Measurements from ENCODE around the gene FMNL2.
"Not testable (repeated sequence)": the region's sequence is repeated elsewhere in the genome, so short reads cannot be mapped to it uniquely, and the experiment has no call there.

The FMNL2 gene

DNA sequence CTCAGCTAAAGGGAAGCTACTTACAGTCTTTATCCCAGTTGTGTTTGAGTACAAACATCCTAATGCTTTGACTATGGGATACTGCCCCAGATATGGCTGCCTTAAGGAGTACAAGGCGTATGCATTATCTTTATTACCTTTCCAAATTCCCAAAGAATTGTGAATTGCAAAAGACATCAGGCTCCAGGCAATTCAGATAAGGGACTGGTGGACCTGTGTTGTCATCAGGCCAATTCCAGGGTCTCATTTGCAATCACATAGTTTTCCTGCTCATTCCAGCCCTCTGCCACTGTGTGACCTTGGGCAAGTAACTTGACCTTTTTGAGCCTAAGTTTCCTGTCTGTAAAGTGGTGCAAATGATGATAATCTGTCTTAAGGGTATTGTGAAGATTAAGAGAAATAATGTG lies 137.5 kb downstream of the FMNL2 start:
- no peak for DNase-seq (ENCODE audit: low spot score)

DNA sequence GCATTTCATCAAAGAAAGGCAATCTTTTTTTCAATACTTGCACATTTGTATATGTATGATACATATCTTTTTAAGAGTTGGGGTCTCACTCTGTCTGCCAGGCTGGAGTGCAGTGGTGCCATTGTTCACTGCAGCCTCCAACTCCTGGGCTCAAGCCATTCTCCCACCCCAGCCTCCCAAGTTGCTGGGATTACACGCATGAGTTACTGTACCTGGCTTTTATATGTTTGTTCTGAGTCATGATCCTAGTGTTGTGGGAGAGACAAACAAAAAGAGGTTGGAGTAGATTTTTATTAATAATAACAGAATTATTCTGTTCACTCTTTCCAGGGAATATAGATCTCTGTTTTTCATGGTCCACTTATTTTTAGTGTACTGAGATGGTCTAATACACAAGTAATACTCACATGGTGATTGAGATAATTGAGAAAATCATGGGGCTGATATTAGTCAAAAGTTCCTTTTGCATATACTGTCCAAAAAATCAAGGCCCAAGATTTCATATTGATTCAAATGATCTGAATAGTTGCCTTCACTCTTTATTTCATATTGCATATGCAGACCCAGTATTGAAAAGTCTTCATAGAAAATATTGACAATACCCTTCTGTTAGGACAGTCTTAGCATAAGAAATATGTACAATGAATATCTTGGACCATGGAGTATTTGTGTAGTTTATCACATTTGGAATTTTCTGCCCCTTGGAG lies 138.3 kb downstream of the FMNL2 start:
- DNase-seq (ENCODE audit: low spot score): no peak

DNA sequence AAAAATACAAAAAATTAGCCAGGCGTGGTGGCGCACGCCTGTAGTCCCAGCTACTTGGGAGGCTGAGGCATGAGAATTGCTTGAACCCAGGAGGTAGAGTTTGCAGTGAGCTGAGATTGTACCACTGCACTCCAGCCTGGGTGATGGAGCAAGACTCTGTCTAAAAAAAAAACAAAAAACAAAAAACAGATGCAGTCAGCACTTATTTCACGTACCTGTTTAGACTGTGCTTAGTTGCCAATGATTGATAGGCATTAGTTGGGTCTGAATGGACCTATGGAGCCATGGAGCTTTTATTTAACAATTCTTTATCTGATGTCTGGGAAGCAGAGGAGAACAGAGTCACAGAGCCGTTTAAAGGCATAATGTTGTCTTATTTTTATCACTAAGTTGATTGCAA lies 139.5 kb downstream of the FMNL2 start:
- DNase-seq (ENCODE audit: low spot score): not testable (repeated sequence)

DNA sequence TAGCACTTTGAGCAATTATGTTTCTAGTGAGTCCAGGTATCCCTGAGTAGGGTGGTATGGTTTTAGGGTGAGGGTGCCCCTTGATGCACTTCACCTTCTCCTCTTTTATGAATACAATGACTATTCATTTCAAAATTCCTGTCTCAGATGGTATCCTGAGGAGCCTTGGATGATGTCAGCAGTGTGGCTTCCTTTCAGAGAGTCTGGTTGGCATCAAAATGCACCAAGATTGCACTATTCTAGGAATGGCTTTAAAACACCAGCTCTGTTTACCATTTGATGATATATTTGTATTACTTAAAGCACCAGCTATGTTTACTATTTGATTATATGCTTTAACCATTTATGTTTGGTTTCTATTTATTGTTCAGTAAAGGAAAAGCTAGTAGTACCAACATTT lies 141.0 kb downstream of the FMNL2 start:
- no peak for DNase-seq (ENCODE audit: low spot score)

DNA sequence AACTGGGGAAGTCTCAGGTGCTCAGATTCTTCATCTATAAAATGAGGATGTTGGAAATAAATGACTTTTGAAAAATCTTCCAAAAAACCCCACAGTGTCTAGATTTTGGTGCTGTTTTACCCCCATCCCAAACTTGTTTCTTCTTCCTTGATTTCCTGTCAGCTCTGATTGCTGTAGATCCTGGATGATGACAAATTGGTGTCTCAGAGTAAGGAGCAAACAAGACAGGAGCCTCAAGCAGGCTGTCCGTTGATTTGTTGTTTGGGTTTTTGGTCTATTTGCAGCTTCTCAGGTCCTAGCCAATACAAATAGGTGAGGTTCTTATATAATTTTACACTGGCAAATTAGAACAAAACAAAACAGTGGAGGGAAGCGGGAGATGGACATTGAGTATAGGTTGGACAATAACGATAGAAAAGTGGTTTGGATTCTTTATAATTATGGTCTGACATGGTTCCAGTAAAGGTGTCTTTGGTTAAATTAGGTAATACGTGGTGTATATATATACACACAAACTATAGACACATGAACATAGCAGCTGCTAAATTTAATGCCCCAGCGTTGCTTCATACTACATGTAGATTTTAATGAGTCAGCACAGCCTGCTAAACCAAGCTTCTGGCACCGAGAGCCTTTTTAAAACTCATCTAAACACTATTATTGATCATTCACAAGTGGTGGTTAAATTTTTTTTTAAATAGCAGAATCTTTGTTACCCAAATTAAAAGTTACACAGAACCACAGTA lies 142.5 kb downstream of the FMNL2 start:
- no peak for DNase-seq (ENCODE audit: low spot score)

DNA sequence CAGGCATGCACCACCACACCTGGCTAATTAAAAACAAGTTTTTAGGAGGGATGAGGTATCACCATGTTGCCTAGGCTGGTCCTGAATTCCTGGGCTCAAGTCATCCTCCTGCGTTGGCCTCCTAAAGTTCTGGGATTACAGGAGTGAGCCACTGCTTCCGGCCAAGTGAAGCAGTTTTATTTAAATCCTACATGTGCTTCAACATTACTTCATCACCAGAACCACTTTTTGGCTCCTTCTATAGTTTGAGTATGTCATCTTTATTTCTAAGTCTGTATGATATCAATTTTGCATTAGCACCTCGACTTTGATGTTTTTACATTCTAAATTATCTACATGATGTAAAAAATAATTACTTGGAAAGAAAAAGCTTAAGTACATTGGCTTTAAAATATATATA lies 144.3 kb downstream of the FMNL2 start:
- DNase-seq (ENCODE audit: low spot score): no peak

DNA sequence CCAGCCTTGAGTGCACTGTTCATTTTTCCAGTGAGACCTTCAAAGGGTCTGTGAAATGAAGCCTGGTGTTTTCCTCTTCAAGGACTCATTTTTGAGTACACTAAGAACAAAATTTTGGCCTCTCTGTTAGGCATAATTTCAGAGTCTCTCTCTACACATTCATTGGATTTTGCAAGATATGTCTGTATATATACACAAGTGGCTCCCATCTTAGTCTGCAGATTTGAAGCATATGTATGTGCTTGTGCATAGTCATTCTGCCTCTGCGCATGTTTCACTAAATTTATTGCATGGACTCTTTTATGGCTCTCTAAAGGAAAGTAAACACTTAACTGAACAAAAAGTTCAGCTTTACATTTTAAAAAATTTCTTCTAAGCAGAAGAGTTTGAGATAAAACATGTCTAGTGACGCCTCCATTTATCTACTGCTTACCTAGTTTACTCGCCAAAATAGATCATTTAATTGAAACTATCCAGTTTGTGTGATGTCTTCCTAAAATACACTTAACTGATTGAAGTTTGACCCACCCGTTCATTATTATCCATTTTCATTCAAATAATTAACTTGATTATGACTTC lies 145.9 kb downstream of the FMNL2 start:
- no peak for DNase-seq (ENCODE audit: low spot score)

DNA sequence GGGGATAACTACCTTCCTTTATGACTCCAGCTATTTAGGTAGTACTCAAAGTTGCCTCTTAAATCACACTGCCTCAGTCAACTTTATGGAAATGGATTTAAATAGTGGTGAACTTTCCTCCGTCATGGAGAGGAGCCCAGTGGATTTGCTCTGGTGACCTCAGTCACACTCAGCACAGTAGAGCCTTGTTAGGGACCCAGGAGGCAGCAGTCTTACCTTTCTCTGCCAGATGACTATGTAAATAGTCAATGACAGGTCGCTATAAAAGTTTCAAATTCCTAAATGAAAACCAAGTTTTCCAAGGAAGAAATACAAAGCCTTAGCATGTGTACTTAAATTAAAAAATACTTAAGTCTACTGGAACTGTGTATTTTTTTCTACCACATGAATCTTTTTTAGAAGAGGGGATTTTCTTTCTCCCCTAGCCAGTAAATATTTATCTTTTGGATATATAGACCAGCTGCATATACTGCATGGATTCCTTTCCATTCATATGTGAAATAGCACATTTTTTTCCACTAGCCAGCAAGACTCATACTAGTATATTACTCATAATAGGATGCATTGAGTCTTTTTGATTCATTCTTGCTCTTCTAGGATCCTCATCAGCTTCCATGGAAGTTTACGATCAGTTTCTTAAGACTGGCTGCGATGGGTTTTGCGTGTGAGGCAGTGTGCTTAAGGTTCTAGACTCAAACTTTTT lies 147.1 kb downstream of the FMNL2 start:
- DNase-seq (ENCODE audit: low spot score): no peak

DNA sequence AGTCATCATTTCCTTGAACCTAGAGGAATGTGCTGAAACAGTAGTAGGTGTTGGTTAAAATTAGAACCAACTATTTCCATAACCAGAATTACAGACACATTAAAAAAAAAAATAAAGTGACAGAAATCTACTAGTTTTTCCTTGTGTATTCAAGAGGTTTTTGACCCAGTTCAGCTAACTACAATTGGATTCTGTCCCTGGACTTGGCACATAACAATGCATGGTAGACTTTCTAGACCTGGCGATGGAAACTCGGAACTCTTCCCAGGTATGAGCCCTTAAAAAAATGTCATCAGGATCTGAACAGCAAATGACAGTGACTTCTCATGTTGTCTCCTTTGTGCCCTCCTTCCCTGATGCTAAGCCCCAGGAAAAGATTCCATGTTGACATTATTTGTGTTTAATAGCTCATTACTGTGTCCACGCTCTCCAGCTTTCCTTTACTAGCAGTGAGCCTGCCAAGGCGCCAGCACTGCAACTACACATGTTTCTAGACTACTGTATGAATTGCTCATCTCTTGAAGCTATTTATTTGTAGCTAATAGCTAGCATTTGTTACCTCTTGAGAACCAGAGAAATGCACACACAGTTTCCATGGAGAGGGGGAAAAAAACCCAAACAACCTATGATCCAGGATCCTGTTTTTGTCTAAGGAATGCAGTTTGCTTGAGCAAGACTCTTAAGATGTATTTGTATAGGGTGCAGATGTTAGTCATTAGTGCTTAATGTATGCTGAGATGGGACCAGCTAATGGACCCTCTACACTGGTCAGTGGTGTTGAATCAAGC lies 148.5 kb downstream of the FMNL2 start:
- DNase-seq (ENCODE audit: low spot score): no peak

DNA sequence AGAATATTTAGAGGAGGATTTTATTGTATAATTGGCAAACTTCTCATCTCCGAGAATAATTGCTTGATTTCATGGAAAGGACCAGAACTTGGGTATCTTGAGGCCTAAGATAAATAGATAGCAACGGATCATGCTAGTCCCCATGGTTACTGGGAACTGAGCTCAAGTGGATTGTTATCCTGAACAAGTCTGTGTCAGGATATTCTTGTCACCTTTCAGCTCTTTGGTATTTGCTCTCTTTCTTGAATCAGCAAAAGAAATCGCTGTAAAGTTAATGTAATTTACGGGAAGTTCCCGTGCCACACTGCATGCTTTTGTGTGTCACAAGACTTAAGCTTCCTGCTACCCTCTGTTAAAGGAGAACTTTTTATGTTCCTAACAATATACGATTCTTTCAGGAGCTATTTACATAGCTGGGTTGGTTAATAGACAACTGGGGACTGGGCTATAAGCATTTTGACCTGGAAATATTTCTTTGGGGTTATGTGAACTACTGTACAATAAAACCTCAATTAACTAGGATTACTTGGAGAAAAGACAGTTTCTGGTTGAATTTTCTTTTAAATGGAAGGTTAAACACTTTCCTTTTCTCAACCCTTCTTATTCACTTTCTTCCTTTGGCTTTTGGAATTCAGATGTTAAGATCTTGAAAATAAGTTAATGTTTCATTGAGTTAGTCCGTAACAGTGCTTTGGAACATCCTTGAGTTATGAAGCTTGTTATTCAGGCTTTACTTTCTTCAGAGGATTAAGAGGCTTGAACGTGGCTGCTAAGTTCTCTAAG lies 151.2 kb downstream of the FMNL2 start:
- no peak for DNase-seq (ENCODE audit: low spot score)

DNA sequence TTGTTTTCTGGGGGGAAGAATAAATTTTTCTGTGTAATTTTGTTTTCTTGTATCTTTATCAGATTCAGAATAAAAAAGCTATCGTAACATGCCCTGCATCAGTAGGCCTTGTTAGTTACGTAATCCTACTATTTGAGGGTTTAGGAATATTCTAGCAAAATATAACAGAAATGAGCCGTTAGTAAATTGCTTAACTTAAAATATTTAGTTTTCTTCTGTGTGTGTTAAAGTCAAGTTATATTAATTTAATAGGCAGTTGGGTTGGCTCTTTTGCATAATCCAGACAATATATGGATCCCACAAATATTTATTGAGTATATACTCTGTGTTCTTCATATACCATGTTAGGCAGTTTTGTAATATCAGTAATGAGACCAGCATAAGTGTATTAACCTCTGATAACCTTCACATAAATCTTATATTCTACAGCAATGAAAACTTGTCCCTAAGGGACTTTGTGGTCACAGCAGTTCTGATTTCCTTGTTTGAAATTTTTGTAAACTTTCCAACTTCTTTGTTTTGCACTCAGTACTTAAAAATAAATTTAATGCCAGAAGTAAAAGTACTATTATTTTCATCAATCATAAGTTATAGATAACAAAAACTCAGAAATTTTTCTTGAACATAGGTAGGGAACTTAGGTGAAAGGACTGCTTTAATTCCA lies 151.9 kb downstream of the FMNL2 start:
- no peak for DNase-seq (ENCODE audit: low spot score)

DNA sequence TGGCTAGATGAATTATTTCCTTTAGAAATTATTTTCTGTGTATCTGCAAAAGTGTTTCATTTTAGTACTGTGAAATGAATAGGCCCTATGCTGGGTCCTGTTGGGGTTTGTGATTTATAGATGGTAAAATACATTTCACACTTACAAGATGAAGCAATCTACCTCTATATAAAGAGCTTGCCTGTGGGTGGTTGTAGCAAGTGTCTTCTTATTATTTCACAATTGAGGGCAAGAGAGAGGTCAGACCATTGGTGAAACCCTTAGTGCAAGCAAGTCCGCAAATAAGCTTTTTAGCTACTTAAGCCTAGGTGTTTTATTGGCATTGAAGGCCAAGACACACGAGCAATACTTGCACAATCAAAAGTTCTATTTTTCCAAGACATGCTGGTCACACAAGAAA lies 153.1 kb downstream of the FMNL2 start:
- no peak for DNase-seq (ENCODE audit: low spot score)

DNA sequence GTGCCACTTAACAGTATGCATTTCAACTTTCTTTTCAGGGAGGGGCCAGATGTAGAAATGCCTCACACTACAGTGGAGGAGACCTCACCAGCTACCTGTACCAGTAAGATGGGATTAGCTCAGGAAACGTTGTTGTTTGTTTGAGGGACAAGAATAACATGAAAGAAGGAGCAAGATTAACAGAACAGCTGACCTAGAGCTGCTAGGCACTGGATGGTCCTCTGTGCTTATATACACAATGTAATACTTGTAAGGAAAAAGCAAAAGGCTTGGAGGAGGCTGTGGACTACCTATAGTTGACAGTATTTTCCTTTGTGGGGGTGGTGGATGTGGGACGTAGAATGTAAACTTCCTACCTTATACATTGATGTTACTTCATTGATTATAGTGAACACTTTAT lies 154.4 kb downstream of the FMNL2 start:
- DNase-seq (ENCODE audit: low spot score): no peak

DNA sequence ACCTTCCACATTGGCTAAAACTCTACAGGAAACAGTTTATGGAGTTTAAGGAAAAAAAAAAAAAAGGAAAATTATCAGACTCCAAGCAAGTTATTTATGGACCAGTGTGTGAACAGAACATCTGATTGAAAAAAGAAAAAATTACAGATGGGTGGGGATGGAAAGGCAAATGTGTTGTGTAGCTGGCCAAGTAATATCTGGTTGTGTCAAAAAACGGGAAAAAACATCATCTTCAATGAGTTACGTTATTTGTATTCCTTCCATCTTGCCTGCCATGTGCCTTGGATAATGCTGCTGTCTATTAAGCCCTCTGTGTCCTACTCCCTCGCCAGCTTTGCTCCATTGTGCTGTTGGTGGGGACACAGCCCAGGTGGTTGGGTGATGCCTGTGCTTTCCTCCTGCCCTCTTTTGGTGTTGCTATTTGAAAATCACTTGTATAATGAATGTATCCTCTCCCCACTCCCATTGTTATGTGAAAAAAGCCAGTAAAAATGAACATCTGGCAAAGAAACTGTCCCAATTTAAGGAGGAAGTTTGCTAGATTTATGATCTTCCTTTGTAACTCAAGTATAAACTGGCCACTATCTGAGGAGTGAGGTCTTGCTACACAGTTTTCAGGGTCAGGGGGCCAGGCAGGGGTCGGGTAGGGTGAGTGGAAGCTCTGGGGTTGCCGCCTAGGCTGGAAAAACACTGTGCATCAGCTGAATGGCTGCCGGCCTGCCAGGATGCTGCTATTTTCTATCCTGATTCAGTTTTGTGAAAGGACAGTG lies 155.9 kb downstream of the FMNL2 start:
- no peak for DNase-seq (ENCODE audit: low spot score)

DNA sequence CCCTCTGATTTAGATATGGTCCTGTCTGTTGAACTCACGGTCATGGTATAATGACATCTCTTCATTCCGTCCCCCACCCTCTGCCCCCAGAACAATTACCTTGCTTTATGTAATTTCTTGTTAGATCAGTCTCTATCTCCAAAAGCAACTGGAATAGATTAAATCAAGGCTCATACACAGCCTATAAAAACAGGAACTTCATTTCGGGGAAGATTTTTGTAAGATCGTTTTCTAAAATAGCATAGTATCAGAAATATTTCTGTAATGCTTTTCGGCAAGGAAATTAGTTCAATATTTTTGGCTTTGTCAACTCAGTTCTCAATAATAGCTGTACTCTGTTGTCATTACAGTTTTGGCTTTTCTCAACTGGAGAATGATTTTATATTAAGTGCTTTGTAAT lies 157.2 kb downstream of the FMNL2 start:
- DNase-seq (ENCODE audit: low spot score): no peak

DNA sequence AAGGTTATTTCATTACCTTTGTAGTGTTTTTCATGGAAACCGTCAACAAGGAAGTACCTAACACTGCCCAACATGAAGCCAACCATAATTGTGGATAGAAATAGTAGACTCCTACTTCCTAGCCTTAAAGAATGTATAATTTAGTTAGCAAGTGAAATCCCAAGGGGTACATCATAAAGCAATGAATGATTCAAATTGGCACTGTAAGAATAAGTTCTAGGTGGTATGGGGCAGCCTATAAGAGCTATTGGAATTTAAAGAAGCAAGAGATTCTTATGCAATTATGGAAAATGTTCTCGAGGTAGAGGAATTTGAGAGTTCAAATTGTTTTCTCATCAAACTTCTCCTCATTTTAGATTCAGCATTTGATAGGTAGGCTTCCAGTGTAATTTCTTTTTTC lies 157.9 kb downstream of the FMNL2 start:
- DNase-seq (ENCODE audit: low spot score): no peak

DNA sequence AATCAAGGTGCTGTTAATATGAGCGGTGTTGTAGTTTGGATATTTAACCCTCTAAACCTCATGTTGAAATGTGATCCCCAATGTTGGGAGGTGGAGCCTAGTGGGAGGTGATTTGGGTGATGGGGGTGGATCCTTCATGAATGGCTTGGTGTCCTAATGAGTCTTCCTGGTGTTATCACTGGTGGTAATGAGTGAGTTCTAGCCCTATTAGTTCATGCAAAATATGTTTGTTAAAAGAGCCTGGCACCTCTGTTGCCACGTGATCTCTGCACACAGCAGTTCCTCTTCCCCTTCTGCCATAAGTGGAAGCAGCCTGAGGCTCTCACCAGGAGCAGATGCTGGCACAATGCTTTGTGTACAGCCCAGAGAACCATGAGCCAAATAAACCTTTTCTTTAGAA lies 158.4 kb downstream of the FMNL2 start:
- no peak for DNase-seq (ENCODE audit: low spot score)

DNA sequence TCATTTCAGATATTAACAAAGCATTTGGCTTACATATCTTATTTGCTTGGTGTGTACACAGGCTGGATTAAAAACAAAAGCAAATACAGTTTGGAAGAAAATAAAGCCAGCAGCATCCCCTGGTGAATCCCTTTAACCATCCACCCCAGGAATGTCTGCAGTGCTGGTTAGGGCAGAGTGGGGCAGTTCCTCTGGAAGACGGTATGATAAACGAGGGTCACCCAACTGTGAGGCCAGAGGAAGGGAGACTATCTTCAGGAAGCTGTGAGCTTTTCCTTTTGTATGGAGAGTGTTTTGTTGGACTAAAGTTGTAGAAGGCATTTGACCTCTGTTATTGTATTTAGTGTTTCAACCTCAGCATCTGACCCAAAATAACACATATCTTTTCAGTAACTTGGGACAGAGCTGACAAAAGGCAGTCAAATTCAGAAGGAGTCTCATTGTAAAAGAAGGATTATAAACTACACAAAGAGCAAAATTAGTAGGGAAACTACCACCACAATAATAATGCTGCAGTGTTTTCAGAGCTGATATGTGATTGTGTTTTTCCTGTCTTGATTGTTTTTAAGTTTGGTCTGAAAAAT lies 159.1 kb downstream of the FMNL2 start:
- no peak for DNase-seq (ENCODE audit: low spot score)

DNA sequence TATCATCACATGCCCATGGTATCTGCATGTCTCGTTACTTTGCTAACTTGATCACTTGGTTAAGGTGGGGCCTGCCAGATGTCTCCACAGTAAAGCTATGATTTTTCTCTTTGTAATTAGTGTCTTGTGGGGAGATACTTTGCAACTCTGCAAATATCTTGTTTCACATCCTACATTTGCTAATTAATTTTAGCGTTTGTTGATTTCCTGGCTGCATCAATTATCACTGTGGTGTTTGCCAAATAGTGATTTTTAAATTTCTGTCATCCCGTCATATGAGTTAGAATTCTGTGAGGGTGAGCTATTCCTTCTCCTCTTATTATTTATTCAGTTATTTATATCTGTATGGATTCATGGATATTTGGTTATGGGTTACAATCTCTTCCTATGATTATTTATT lies 161.4 kb downstream of the FMNL2 start:
- no peak for DNase-seq (ENCODE audit: low spot score)

Measured in activated CD4-positive, alpha-beta T cell treated with anti-CD3 and anti-CD28 coated beads, Interleukin-2, Interleukin-4, amounts not matched to agents 100 ng/mL and 50 ng/mL, durations not matched to agents 16 hours and 8 hours (primary cell).